ENCODE measurements around the gene RPL37A.

RPL37A gene

GRCh38 chr2:216498379-216499352 lies at the start of gene RPL37A:
Gene RPL37A (plus strand): TSS chr2:216498844. CDS start chr2:216498875, 31 bp downstream.
- DNase-seq (ENCODE audit: low read depth), result peak; percentile 82
- no peak for TF ChIP-seq CTCF (IDR thresholded peaks at IDR 0.05; ENCODE audit: control insufficient read depth, insufficient read depth, low read depth, low read length, missing control alignments)
- H3K4me3 ChIP-seq (ENCODE audit: control insufficient read depth, low read depth, low read length), result peak within 1 kb of the TSS; percentile 46

GRCh38 chr2:216450346-216450745 lies 48.3 kb upstream of the RPL37A start:
- no peak overlapping the region for H3K4me3 ChIP-seq (ENCODE audit: control insufficient read depth, low read depth, low read length)
- TF ChIP-seq CTCF (IDR thresholded peaks at IDR 0.05; ENCODE audit: control insufficient read depth, insufficient read depth, low read depth, low read length, missing control alignments), result no peak
- DNase-seq (ENCODE audit: low read depth), result no peak

- DNase-seq (ENCODE audit: low read depth), result no peak
- TF ChIP-seq CTCF (IDR thresholded peaks at IDR 0.05; ENCODE audit: control insufficient read depth, insufficient read depth, low read depth, low read length, missing control alignments), result no peak
Measured at GRCh38 chr2:216450784-216451183, 47.9 kb upstream of the RPL37A start.

GRCh38 chr2:216453955-216454614 lies 44.6 kb upstream of the RPL37A start:
- no peak overlapping the region for H3K4me3 ChIP-seq (ENCODE audit: control insufficient read depth, low read depth, low read length)
- no peak for DNase-seq (ENCODE audit: low read depth)
- no peak for TF ChIP-seq CTCF (IDR thresholded peaks at IDR 0.05; ENCODE audit: control insufficient read depth, insufficient read depth, low read depth, low read length, missing control alignments)

More at GRCh38 chr2:216450784-216451183, 47.9 kb upstream of the RPL37A start:
- H3K4me3 ChIP-seq (ENCODE audit: control insufficient read depth, low read depth, low read length), result no peak overlapping the region

- H3K4me3 ChIP-seq (ENCODE audit: control insufficient read depth, low read depth, low read length), result no peak overlapping the region
- TF ChIP-seq CTCF (IDR thresholded peaks at IDR 0.05; ENCODE audit: control insufficient read depth, insufficient read depth, low read depth, low read length, missing control alignments), result no peak
- DNase-seq (ENCODE audit: low read depth), result no peak
Measured at GRCh38 chr2:216463148-216463547, 35.5 kb upstream of the RPL37A start.

- H3K4me3 ChIP-seq (ENCODE audit: control insufficient read depth, low read depth, low read length), result no peak overlapping the region
- no peak for DNase-seq (ENCODE audit: low read depth)
- TF ChIP-seq CTCF (IDR thresholded peaks at IDR 0.05; ENCODE audit: control insufficient read depth, insufficient read depth, low read depth, low read length, missing control alignments), result no peak
Measured at GRCh38 chr2:216464104-216464720, 34.4 kb upstream of the RPL37A start.
